ENCODE results near the gene WDR33. TPM values are rescaled to one million over a fixed set of nuclear protein-coding genes. Genes with fewer than 3 reads are reported as not detected.

Gene WDR33
- total and polyA plus RNA-seq, 9 of the 15 experiments (the other 6 are each of a cell fraction or from before 2014, with no cell fraction given) = 24.2 to 57.4 (median 38.4) TPM

DNA sequence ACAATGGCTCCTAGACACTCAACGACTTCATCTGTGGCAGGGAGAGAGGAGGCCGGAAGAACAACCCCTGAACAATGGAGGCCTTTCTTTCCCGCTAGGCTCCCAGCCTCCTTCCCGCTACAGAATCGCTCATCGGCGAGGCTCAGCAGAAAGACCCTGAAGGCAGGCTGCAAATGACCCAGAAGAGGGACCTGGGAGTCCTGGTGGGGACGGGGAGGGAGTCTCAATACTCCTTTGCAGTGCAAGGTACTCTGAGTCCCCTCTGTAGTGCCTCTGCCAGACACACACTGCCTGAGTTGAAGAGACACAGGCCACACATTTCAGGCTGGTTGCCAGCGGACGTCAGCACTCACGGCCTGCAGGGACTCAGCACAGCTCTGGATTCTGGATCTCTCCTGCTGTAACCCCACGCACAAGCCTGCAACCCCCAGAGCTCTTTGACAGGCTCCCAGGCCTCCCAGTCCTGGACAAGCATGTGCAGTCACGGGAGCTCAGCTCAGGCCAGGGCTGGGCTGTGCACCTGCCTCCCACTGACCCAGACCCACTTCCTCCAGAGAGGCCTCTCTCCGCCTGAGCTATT is 158.9 kb downstream of the WDR33 start (continued):
- TF ChIP-seq, protein P1, sequence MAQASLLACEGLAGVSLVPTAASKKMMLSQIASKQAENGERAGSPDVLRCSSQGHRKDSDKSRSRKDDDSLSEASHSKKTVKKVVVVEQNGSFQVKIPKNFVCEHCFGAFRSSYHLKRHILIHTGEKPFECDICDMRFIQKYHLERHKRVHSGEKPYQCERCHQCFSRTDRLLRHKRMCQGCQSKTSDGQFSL (CRISPR knock-in tag; IDR thresholded peaks at IDR 0.05) = no peak
- TF ChIP-seq, protein P1 (tag; IDR thresholded peaks at IDR 0.05) = no peak
- TF ChIP-seq, protein P2, sequence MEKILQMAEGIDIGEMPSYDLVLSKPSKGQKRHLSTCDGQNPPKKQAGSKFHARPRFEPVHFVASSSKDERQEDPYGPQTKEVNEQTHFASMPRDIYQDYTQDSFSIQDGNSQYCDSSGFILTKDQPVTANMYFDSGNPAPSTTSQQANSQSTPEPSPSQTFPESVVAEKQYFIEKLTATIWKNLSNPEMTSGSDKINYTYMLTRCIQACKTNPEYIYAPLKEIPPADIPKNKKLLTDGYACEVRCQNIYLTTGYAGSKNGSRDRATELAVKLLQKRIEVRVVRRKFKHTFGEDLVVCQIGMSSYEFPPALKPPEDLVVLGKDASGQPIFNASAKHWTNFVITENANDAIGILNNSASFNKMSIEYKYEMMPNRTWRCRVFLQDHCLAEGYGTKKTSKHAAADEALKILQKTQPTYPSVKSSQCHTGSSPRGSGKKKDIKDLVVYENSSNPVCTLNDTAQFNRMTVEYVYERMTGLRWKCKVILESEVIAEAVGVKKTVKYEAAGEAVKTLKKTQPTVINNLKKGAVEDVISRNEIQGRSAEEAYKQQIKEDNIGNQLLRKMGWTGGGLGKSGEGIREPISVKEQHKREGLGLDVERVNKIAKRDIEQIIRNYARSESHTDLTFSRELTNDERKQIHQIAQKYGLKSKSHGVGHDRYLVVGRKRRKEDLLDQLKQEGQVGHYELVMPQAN (IDR thresholded peaks at IDR 0.05; ENCODE audit: borderline replicate concordance) = no peak
- TF ChIP-seq ZNF589 (CRISPR knock-in tag; IDR thresholded peaks at IDR 0.05; ENCODE audit: low read depth) = no peak
- TF ChIP-seq PTBP1 (IDR thresholded peaks at IDR 0.05; ENCODE audit: low read depth, low read length) = no peak
- TF ChIP-seq, protein P3, sequence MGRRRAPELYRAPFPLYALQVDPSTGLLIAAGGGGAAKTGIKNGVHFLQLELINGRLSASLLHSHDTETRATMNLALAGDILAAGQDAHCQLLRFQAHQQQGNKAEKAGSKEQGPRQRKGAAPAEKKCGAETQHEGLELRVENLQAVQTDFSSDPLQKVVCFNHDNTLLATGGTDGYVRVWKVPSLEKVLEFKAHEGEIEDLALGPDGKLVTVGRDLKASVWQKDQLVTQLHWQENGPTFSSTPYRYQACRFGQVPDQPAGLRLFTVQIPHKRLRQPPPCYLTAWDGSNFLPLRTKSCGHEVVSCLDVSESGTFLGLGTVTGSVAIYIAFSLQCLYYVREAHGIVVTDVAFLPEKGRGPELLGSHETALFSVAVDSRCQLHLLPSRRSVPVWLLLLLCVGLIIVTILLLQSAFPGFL (CRISPR knock-in tag; IDR thresholded peaks at IDR 0.05) = no peak
